Measurements from ENCODE around the gene SH3GLB1. TPM values are rescaled to one million over a fixed set of nuclear protein-coding genes. Genes with fewer than 3 reads are reported as not detected.
A peak's percentile ranks its signal among the peaks of the same experiment; 100 is the strongest.

Gene SH3GLB1
- total and polyA plus RNA-seq, 2 donors (not counting 3 experiments of a cell fraction or from before 2014, with no cell fraction given) = 43.7 to 140 TPM

- Histone ChIP-seq H3K4me1 (ENCODE audit: control insufficient read depth, extremely low read depth, insufficient read depth, low read length) (peaks cover 26% of the 10 kb centered on the region), H3K27me3 (ENCODE audit: control insufficient read depth in 2 of 2, insufficient read depth in 2 of 2, low read length in 2 of 2) (no peaks in the 10 kb centered on the region), H3K36me3 (ENCODE audit: control insufficient read depth in 2 of 2, extremely low read depth in 1 of 2, insufficient read depth in 2 of 2, low read length in 2 of 2) (no peaks in the 10 kb centered on the region), H3K9ac (replicated peaks; ENCODE audit: extremely low read depth, insufficient read depth, low read length) (no peak overlapping the region), H3K9me1 (replicated peaks; ENCODE audit: control insufficient read depth, extremely low read depth, insufficient read depth, low read length) (no peaks in the 10 kb centered on the region), H3K9me3 (replicated peaks; ENCODE audit: control insufficient read depth, insufficient read depth, low read length) (no peaks in the 10 kb centered on the region), H3K27ac (ENCODE audit: insufficient read depth, low read depth, low read length) (no peak overlapping the region), H2AFZ (ENCODE audit: low read depth, low read length) (no peak overlapping the region), H4K20me1 (replicated peaks; ENCODE audit: control insufficient read depth, extremely low read depth, insufficient read depth, low read length) (no peaks in the 10 kb centered on the region), H3K4me3 (replicated peaks in 1 of 3; ENCODE audit: insufficient read depth in 1 of 3, low read depth in 1 of 3, low read length in 3 of 3) (no peak overlapping the region), H3K4me2 (ENCODE audit: insufficient read depth, low read length) (no peak overlapping the region), H3K79me2 (ENCODE audit: control insufficient read depth, insufficient read depth, low read length) (no peaks in the 10 kb centered on the region)
- no peak for FAIRE-seq
- CTCF ChIA-PET = interaction anchor here (2.0 to 2.7 kb wide), 2 partner anchors 11 to 49 kb away, joined by 5 to 18 read pairs; partner anchors contain the start of gene SH3GLB1
- no peak for DNase-seq (ENCODE audit: low read depth, low spot score)
- intact Hi-C loops (cut with micrococcal nuclease) = loop anchor here (10.0 kb wide), 1 partner anchor 48 kb away; no protein-coding TSS in a partner anchor
- BruUV-seq (replicated peaks) = no TSS peak
- no peak for TF ChIP-seq POLR2A (IDR thresholded peaks at IDR 0.05; ENCODE audit: low read depth, low read length)
- dilution Hi-C loops (cut with MboI; ENCODE audit: extremely low pct_ligation_motif_present, low sequenced_read_pairs) = no loop called here
- POLR2A ChIA-PET = no interaction called here
These were observed 11.7 kb upstream of the SH3GLB1 start for GRCh38 chr1:86692641-86693040.

GRCh38 chr1:86695400-86695799 lies 9.0 kb upstream of the SH3GLB1 start:
- H3K9ac ChIP-seq (replicated peaks; ENCODE audit: extremely low read depth, insufficient read depth, low read length) = peak overlapping the region; percentile 29
- BruUV-seq (replicated peaks) = no TSS peak

More at GRCh38 chr1:86695400-86695799, 9.0 kb upstream of the SH3GLB1 start:
- TF ChIP-seq EZH2 (IDR thresholded peaks at IDR 0.05; ENCODE audit: borderline replicate concordance, low read depth, low read length, severe bottlenecking) = no peak
- TF ChIP-seq MAX (IDR thresholded peaks at IDR 0.05; ENCODE audit: insufficient read depth, insufficient read length) = no peak
- peak; percentile 58 for TF ChIP-seq FOS (IDR thresholded peaks at IDR 0.05; ENCODE audit: borderline replicate concordance, insufficient read depth, low read length)
- no peak for TF ChIP-seq POLR2A (IDR thresholded peaks at IDR 0.05; ENCODE audit: low read depth, low read length)
- no peak for TF ChIP-seq POLR2AphosphoS5 (IDR thresholded peaks at IDR 0.05; ENCODE audit: insufficient read depth, low read depth, low read length)
- TF ChIP-seq JUN (IDR thresholded peaks at IDR 0.05; ENCODE audit: borderline replicate concordance, insufficient read depth, insufficient read length, low read depth) = peak; percentile 28
- peak; percentile 64 for DNase-seq (ENCODE audit: low read depth, low spot score)
- Histone ChIP-seq H3K27me3 (ENCODE audit: control insufficient read depth in 2 of 2, insufficient read depth in 2 of 2, low read length in 2 of 2) (no peaks in the 10 kb centered on the region), H3K9me1 (replicated peaks; ENCODE audit: control insufficient read depth, extremely low read depth, insufficient read depth, low read length) (no peaks in the 10 kb centered on the region), H3K4me2 (ENCODE audit: insufficient read depth, low read length) (peak overlapping the region; percentile 98), H3K9me3 (replicated peaks; ENCODE audit: control insufficient read depth, insufficient read depth, low read length) (no peaks in the 10 kb centered on the region), H3K79me2 (ENCODE audit: control insufficient read depth, insufficient read depth, low read length) (no peaks in the 10 kb centered on the region), H4K20me1 (replicated peaks; ENCODE audit: control insufficient read depth, extremely low read depth, insufficient read depth, low read length) (no peaks in the 10 kb centered on the region), H3K27ac (ENCODE audit: insufficient read depth, low read depth, low read length) (peak overlapping the region; percentile 84), H2AFZ (ENCODE audit: low read depth, low read length) (peak overlapping the region; percentile 69), H3K4me1 (ENCODE audit: control insufficient read depth, extremely low read depth, insufficient read depth, low read length) (peaks cover 26% of the 10 kb centered on the region), H3K4me3 (replicated peaks in 1 of 3; ENCODE audit: insufficient read depth in 1 of 3, low read depth in 1 of 3, low read length in 3 of 3) (no peak overlapping the region), H3K36me3 (ENCODE audit: control insufficient read depth in 2 of 2, extremely low read depth in 1 of 2, insufficient read depth in 2 of 2, low read length in 2 of 2) (no peaks in the 10 kb centered on the region)
- dilution Hi-C loops (cut with MboI; ENCODE audit: extremely low pct_ligation_motif_present, low sequenced_read_pairs) (no loop called here), intact Hi-C loops (cut with micrococcal nuclease) (loop anchor here (10.0 kb wide), 1 partner anchor 51 kb away; no protein-coding TSS in a partner anchor)
- ChIA-PET CTCF (interaction anchor here (0.7 to 2.6 kb wide), 5 partner anchors 10 to 315 kb away, joined by 3 to 33 read pairs (median 3); partner anchors contain the start of genes ODF2L and SH3GLB1), POLR2A (interaction anchor here (1.9 kb wide), 1 partner anchor 9 kb away, joined by 13 read pairs; the partner anchor contains the start of gene SH3GLB1)
- peak; percentile 43 for FAIRE-seq
